GM19193 (cell line): Measurements from ENCODE around the gene ERI3.

Source experiments
- POLR2A ChIP-seq: IDR thresholded peaks from 4 replicates; pipeline ENCODE4 v1.6.1; 2011; ENCODE audit not compliant: insufficient read depth, insufficient read length; ENCODE audit errors: extremely low read depth

The ERI3 gene

DNA sequence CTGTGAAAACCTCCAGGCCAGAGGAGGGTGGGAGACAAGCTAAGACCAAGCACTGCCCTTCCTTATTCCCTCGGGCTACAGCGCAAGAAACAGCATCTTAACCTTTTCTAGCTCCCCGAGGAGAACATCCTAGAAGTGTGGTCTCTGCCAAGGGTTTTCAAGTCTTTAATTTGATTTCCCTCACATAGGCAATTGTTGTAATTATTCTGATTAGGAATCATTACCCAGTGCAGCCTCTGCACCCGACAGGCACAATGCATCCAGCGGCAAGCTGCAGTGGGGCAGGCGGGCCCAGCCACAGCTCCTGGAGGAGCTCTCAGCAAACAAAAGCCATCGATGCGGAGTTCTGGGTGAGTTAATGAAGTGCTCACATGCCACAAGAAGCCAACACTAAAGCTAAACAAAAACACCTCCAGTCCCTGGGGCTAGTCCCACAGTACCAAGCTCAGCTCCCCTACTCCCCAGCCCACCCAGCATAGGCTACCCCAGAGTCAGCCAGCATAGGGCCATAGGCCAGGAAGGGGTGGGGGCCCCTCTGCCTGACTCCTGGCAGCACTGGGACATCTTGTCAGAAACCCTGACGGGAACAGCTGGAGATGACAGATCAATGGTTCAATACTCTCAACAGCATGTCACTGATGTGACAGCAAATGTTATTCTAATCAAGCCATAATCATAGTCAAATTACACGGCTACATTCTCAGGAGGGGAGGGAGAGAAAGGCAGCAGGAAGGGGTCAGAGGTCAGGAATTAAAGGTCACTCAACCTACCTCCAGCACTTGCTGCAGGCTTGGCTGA lies 42.5 kb downstream of the ERI3 start:
- TF ChIP-seq POLR2A: no peak

DNA sequence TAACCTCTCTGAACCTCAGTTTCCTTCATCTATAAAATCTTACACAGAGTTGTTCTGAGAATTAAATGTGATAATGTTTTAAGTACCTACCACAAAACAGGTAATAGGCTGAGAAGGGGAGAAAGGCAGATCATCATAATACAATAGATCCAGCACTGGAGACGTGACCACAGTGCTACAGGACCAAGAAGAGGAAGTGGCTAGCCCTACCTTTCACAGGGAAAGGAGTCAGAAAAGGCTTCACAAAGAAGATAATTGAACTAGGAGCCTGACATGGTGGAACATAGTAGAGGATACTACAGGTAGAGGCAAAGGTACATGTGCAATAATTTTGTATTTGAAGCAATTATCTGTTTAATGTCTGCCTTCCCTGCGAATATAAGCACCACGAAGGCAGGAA lies 45.1 kb downstream of the ERI3 start:
- TF ChIP-seq POLR2A: no peak

DNA sequence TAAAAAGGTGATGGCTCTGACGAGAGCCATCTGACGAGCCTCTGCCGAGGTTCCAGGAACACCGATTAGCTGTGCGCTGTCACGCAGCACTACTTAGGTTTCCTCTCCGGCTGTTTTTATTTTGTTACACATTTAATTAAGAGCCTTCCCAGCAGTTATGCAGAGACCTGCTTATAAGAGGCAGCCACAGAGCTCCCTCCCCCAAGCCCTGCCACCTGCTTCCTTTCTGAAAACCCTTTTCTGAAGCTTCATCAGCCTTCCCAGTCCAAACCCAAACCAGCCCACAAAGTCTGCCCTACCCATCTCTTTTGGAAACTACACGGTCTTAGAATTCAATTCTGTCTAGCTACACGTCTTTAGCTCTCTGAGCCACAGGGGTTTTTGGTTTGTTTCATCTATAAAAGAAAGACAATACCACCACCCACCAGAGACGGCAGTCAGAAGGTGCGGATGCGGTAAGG lies 49.1 kb downstream of the ERI3 start:
- TF ChIP-seq POLR2A: no peak

GRCh38 chr1:44303532-44303931 lies 51.5 kb downstream of the ERI3 start:
- no peak for TF ChIP-seq POLR2A

DNA sequence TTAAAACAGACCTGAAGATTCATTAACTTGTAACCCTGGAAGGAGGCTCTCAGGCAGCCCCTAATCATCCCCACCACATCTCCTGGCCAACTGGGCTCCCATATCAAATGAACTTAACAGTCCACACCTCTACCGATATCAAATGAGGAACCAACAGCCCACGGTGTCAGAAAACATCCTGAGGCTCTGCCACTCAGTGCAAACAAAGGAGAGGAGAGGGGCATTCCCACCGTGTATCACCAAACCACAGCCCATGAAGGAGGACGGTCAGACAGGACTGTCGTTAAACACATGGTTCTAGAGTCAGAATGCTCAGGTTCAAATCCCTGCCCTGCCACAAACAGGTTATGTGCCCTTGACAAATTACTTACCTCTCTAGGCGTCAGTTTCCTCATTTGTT lies 52.5 kb downstream of the ERI3 start:
- no peak for TF ChIP-seq POLR2A

- TF ChIP-seq POLR2A: no peak
Measured at GRCh38 chr1:44301442-44301841, 53.6 kb downstream of the ERI3 start.

DNA sequence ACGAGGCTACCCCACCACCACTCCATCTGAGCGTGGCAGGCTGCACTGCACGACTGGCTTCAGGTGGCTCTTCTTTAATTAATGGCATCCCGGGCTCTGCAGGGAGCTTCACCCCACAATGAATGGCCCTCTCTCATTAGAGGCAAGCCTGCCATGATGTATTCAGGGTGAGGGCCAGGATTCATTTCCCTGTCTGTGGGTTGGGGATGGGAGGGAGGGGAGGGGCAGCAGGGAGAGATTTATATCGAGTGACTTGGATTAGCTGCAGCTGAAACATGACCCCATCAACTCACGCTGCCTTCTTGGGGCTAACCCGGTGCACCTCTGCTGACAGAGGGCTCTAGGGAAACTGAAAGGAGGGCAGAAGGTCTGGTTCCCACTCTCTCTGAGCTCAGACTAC lies 54.2 kb downstream of the ERI3 start:
- TF ChIP-seq POLR2A: no peak

DNA sequence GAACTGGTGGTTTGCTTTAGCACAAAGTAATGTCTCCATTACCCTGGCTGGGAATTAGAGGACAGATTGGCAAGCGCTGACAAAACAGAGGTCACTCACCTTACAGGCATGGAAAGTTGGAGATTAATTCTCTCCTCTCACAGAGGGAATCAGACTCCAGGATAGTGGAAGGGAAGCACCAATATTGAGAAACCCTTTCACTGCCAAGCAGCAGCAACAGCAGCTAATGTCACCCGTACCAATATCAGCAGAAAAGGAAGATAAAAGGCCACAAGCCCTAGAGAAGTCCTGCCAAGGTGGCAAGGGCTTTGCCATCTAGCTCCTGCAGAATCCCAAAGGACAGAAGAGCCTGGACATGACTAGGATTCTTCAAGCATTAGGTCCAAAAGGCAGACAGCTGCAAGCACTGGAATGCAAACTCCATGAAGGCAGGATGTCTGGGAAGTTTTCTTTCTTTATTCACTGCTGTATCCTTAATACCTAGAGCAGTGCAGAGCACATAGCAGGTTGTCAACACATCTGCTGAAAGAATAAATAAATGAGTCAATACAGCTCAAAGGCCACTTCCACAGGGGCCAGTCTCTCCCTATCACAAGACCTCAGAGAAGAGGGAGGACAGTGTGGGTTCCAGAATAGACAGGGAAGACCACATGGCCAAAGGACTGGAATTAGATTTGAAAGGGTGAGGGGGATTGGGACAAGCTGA lies 57.2 kb downstream of the ERI3 start:
- no peak for TF ChIP-seq POLR2A

DNA sequence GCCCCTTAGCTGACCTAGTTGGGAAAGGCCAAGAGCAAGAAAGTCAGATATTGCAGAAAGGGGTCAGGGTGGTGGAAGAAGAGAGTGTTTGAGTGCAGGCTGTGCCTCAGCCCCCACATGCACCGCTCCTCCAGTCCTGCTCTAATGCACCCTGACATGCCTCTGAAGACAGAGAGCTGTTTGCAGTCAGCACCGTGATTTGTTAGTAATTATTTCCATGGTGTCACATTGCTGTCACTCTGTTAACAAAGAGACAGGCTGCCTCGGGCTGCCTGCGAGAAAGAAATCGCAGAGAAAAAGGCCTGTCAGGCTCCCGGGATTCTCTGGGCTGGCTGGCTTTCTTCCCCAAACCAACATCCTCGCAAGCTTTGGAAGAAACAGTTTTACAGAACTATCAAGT lies 58.3 kb downstream of the ERI3 start:
- TF ChIP-seq POLR2A: no peak

DNA sequence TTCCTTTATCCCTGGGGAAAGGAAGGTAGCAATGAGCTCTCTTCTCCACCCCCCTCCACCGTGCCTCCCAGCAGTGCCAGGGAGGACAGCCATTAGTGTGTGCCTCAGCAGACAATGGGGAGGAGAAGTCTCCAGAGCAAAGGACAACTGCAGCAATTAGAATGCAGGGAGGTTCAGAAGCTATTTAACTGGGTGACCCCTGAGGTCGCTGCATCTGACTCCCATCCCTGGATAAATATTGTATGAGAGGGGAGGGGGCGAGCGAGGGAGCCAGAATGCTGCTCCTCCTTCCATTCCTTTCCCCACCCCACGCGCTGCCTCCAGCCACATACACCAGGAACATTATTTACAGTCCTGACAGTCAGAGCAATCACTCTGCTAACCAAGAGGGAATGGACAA lies 59.0 kb downstream of the ERI3 start:
- TF ChIP-seq POLR2A: no peak

- no peak for TF ChIP-seq POLR2A
Measured at GRCh38 chr1:44294588-44295007, 60.5 kb downstream of the ERI3 start.

DNA sequence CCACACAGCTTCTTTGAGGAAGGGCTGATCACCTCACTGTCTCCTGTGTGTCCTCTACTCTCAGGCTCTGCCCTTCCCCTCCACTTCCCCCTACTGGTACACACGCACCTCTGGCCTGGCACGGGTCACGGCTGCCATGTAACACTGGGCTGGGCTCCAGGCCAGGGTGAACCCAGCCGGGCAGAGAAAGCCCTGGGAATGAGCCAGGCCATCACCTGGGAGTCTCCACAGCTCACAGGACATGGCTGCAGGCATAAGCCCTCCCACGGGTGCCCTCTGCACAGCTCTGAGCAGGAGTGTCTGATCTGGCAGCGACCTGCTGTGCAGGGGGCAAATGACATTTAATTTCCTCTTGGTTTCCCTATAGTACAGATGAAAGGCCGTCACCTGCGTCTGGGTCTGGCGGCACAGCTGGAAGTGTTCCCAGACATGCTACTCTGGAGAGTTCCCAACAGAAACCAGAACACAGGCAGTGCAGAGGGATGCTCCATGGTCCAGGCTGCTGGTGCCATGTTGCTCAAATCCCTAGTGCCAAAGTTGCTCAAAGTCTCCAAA lies 61.2 kb downstream of the ERI3 start:
- TF ChIP-seq POLR2A: no peak

DNA sequence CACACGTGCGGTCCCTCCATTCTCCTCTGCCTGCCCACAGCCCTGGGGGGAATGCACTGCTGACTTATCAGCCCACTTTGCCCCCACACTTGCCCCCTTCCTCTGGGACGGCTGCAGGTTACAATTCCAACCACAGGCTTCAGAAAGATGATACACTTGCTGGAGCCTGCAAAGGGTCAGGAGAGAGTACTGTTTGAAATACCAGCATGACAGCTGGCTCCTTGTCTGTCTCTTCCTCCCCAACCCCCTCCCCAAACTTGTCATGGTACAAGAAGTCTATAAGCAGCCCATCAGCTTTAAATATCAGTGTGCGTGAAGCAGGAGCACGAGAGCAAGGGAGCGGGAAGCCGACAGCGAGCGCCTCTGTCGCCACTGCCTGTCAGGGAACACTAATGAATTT lies 62.4 kb downstream of the ERI3 start:
- TF ChIP-seq POLR2A: no peak

GRCh38 chr1:44290250-44291094 lies 64.6 kb downstream of the ERI3 start:
- TF ChIP-seq POLR2A: no peak

DNA sequence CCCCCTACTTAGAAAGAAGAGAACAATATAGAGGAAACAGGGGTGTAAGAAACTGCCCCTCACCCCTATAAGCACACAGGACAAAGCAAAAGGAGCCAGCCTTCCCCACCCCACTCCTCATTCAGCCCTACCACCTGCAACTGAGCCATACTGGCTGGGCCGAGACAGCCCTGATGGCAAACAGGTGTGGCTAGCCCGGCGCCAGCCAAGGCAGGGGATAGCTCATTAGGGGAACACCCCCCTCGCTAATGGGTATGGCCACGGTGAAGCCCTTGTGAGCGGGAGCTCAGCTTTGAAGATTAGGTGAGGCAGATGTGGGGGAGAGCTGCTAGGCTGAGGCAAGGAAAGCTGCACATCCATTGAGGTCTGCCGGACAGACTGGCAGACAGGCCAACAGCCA lies 65.5 kb downstream of the ERI3 start:
- TF ChIP-seq POLR2A: no peak
